Activated CD4-positive, alpha-beta memory T cell treated with anti-CD3 and anti-CD28 coated beads, Interleukin-2, amount 10 ng/mL, durations not matched to agents 7 days and 5 days (primary cell): ENCODE measurements around the gene FAM217B. TPM values are rescaled to one million over a fixed set of nuclear protein-coding genes. Genes with fewer than 3 reads are reported as not detected.

Source experiments
- CTCF ChIA-PET: fragments of 350-600 bp; sonication (Branson Sonifier 250); formaldehyde crosslinking; loops from one replicate; lab custom pipeline; 2021; ENCODE audit warnings: antibody characterized with exemption, inconsistent platforms; lab: Charles Lee
- POLR2A ChIA-PET: fragments of 350-600 bp; sonication (Branson Sonifier 250); formaldehyde crosslinking; loops from one replicate; lab custom pipeline; 2021; ENCODE audit warnings: antibody characterized with exemption; lab: Charles Lee
- DNase-seq: peaks from one replicate; pipeline ENCODE4 v3.0.0-alpha.2; 2020
- H3K27ac Mint-ChIP-seq: one replicate; pipeline ENCODE4 v1.8.0; 2021; ENCODE audit warnings: mild to moderate bottlenecking, mixed read lengths
- H3K27me3 Mint-ChIP-seq: one replicate; pipeline ENCODE4 v1.8.0; 2021; ENCODE audit warnings: mixed read lengths
- H3K36me3 Mint-ChIP-seq: one replicate; pipeline ENCODE4 v1.8.0; 2021; ENCODE audit warnings: low read depth, mixed read lengths
- H3K4me1 Mint-ChIP-seq: one replicate; pipeline ENCODE4 v1.8.0; 2021; ENCODE audit warnings: mixed read lengths
- H3K4me3 Mint-ChIP-seq: one replicate; pipeline ENCODE4 v1.8.0; 2021; ENCODE audit warnings: mild to moderate bottlenecking, mixed read lengths
- H3K9me3 Mint-ChIP-seq: one replicate; pipeline ENCODE4 v1.8.0; 2021; ENCODE audit warnings: mixed read lengths
- total RNA-seq, 2 experiments: library from RNA; stranded (reverse); gene quantifications; one replicate each; pipeline ENCODE4 v1.2.3, GENCODE V29; 2021

Gene FAM217B
- total RNA-seq, 2 experiments from 2014 or later = 26.5 to 27.4 TPM

DNA sequence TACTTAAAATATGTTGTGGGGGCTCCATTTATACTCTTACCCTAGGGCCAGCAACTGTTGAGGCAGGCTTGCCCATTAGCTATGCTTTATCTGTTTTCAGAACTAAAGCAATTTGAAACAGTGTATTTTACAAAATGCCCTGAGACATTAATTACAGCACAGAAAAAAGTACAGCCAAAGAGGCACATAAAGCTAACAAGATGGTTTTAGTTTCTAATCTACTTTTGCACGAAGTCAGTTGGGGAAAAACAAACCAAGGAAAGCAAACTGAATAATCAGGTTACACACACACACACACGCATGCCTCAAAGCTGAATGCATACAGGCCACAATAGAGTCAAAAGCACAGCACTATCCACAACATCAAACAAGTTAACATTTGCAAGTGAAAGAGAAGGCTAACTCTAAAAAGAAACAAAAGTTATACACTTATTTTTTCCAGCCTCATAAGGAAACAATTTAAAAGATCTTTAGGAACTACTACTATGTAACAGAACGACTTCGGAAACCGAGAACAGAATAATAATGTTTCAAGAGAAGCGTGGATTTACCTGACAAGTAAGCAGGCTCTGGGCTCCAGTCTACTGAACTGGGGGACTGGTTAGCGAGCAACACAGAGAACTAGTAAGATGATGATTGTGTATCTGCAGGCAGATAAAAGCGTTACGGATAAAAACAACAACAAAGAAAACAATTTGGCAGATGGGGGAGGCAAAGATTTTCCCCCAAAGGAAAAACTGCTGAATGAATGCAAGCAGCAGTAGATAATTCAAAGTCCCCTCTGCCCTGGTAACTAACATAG, 8.5 kb upstream of the FAM217B start:
- DNase-seq = no peak
- POLR2A ChIA-PET = interaction anchor here (1.1 kb wide), 1 partner anchor 9 kb away, joined by 7 read pairs; the partner anchor contains the start of genes FAM217B and PPP1R3D
- Mint-ChIP-seq H3K4me3 (peak overlapping the region; percentile 34), H3K36me3 (no peaks in the 10 kb centered on the region), H3K27me3 (peaks cover 2% of the 10 kb centered on the region), H3K27ac (no peak overlapping the region), H3K4me1 (peaks cover 10% of the 10 kb centered on the region), H3K9me3 (no peaks in the 10 kb centered on the region)
- CTCF ChIA-PET = interaction anchor here (0.8 to 1.5 kb wide), 4 partner anchors 9 to 24 kb away, joined by 3 to 11 read pairs (median 3); partner anchors contain the start of genes FAM217B and PPP1R3D

DNA sequence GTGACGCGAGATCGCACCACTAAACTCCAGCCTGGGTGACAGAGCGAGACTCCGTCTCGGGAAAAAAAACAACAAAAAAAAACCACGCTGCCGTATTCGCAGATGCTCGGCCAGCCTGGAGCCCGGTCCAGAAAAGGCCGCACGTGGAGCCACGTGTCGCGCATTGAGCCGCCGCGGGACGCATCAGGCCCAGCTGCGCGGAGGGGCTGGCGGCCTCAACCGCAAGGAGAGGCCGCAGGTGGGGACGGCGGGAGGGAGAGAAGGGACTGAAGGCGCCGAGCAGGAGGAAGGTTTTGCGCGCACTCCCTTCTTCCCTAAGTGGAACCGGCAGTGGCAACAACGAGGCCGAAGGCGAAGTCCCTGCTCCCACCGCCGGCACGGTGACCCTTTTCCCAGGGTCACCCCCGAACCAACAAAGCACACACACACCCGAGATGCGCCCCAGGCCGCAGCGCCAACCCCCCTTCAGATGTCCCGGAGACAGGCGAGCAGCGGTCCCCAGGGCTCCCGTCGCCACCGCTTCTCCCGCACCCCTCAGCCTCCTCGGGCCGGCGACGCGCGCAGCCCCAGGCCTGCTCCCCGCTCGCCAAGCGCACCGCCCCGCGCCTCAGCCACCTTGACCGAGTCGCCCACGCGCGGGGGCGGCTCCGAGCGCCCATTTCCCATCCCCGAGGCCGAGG, 7.4 kb upstream of the FAM217B start:
- Mint-ChIP-seq H3K4me3 (peak overlapping the region; percentile 70), H3K27ac (no peak overlapping the region), H3K9me3 (no peaks in the 10 kb centered on the region), H3K36me3 (no peaks in the 10 kb centered on the region), H3K27me3 (peaks cover 2% of the 10 kb centered on the region), H3K4me1 (peaks cover 16% of the 10 kb centered on the region)
- no peak for DNase-seq
- CTCF ChIA-PET = interaction anchor here (1.7 to 3.7 kb wide), 4 partner anchors 9 to 39 kb away, joined by 6 to 28 read pairs (median 18); no protein-coding TSS in a partner anchor
- POLR2A ChIA-PET = no interaction called here

DNA sequence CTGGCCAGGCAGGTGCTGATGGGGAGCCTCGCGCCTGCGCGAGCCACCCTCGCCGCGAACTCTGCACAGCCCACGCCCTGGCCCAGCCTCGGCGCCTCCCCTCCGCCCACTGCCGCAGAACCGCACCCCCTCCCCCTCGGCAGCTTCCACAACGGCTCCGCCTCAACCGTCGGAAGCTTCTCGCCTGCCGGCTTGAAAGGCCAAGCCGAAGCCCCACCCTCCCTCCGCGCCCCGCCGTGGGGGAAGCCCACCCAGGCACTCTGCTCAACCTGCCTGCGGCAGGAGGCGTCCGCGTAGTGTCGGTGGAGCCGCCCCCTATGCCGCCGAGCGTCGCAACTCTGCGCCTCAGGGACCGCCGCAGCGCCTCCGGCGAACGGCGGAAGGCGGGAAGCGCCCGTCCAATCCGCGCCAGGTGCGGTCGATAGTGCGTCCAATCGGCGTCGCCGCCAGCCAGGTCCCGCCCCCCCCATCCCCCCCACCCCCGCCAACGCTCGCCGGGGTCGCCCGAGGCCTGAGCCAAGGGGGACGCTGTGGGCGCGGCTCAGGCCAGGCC, 6.8 kb upstream of the FAM217B start, which contains the start of gene SYCP2:
SYCP2 (minus strand) TSS at position 342 of the 553 bp plus-strand sequence. CDS start 11,224 bp downstream, outside the sequence.
- peaks cover 22% of the 10 kb centered on the region for H3K4me1 Mint-ChIP-seq
- H3K4me3 Mint-ChIP-seq = peak within 1 kb of the TSS; percentile 70
- POLR2A ChIA-PET = interaction anchor here (1.0 to 2.7 kb wide), 3 partner anchors 13 to 123 kb away, joined by 3 to 11 read pairs (median 7); no protein-coding TSS in a partner anchor
- DNase-seq = peak; percentile 62
- CTCF ChIA-PET = interaction anchor here (1.1 to 3.7 kb wide), 12 partner anchors 9 to 186 kb away, joined by 3 to 28 read pairs (median 5); no protein-coding TSS in a partner anchor
- H3K27me3 Mint-ChIP-seq = peaks cover 2% of the 10 kb centered on the region
- peaks cover 5% of the 10 kb centered on the region for H3K36me3 Mint-ChIP-seq
- H3K27ac Mint-ChIP-seq = no peak within 1 kb of the TSS
- no peaks in the 10 kb centered on the region for H3K9me3 Mint-ChIP-seq

DNA sequence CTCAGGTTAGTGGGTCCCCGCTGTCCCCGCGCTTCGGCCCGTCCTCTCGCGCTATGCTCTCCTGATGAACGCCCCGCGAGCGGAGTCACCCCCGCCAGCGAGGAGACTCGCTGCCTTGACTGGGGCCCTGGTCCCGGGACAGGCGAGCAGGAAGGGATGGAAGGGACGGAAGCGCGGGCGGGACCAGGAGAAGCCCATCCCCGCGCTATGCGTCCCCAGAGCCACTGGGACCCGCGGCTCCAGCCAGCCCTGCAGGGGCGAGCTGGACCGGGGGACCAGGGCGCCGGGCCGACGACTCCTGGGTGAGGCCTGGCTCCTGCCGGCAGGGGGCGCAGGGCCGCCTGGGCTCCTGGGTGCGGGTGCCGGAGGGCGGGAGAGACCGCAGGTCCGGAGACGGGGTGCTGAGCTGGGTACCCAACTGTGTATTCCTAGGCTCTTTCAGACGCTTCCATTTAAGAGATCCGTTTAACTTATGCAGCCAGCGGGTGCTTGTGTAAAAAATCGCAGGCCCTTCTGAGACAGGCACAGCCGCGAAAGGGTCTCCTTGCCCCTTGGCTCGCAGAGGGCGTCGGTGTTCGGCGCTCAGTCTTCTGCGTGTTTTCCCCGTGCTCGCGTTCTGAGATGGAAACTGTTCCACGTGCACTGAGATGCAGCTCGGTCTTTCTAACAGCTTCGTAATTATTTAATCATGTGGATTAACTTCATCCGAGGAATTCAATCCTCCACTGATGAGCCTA, 6.2 kb upstream of the FAM217B start:
- Mint-ChIP-seq H3K9me3 (no peaks in the 10 kb centered on the region), H3K36me3 (peaks cover 10% of the 10 kb centered on the region), H3K27ac (no peak overlapping the region), H3K4me1 (peaks cover 28% of the 10 kb centered on the region), H3K4me3 (peak overlapping the region; percentile 70), H3K27me3 (peaks cover 2% of the 10 kb centered on the region)
- CTCF ChIA-PET = interaction anchor here (0.8 to 3.7 kb wide), 15 partner anchors 10 to 273 kb away, joined by 3 to 28 read pairs (median 4); no protein-coding TSS in a partner anchor
- peak; percentile 78 for DNase-seq
- POLR2A ChIA-PET = interaction anchor here (1.0 to 2.7 kb wide), 4 partner anchors 10 to 123 kb away, joined by 3 to 12 read pairs (median 9); no protein-coding TSS in a partner anchor

DNA sequence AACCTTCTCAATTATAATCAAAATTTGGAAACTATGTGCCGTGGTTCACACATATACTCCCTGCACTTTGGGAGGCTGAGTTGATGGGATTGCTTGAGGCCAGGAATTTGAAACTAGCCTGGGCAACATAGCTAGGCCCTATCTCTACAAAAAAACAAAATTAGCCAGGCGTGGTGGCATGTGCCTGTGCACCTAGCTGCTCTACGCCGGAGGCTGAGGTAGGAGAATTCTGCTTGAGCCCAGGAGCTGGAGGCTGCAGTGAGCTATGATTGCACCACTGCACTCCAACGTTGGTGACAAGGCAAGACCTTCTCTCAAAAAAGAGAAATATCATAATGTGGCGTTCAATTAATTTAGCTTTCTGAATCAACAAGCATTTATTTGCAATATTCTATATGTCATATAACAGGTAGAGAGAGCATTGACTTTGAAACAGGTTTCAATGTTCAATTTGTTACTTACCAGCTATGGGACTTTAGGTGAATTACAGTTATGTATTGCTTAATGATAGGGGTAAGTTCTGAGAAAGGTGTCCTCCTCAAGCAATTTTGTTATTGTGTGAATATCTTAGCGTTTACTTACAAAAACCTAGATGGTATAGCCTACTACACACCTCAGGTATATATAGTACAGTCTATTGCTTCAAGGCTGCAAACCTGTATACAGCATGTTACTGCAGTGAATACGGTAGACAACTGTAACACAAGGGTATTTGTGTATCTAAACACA, 4.6 kb upstream of the FAM217B start:
- Mint-ChIP-seq H3K4me3 (no peak overlapping the region), H3K27me3 (no peaks in the 10 kb centered on the region), H3K36me3 (peaks cover 10% of the 10 kb centered on the region), H3K9me3 (no peaks in the 10 kb centered on the region), H3K27ac (no peak overlapping the region), H3K4me1 (peaks cover 28% of the 10 kb centered on the region)
- ChIA-PET CTCF (interaction anchor here (1.0 to 3.7 kb wide), 6 partner anchors 9 to 271 kb away, joined by 6 to 28 read pairs (median 12); no protein-coding TSS in a partner anchor), POLR2A (interaction anchor here (2.5 to 2.7 kb wide), 2 partner anchors 9 to 13 kb away, joined by 11 to 12 read pairs; no protein-coding TSS in a partner anchor)
- no peak for DNase-seq

DNA sequence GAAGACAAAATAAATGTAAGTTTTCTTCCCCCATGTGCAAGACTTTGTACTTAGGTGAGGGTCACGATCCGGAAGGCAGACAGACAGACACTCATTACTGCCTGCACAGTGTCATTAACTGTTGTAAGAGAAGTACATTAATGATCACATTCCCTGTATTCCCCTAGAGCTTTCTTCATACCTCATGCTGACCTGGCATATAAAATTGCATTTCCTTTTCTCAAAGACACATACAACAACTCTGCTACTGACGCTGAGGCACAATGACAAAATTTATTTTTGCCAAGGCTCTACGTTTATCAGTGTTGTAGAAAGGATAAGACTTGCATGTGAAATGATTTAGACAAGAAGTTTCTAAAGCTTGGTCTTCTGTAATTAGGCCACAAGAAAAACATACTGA, 3.8 kb upstream of the FAM217B start:
- peaks cover 10% of the 10 kb centered on the region for H3K36me3 Mint-ChIP-seq
- peaks cover 34% of the 10 kb centered on the region for H3K4me1 Mint-ChIP-seq
- no peak for DNase-seq
- H3K27me3 Mint-ChIP-seq = no peaks in the 10 kb centered on the region
- no peak overlapping the region for H3K4me3 Mint-ChIP-seq
- ChIA-PET POLR2A (interaction anchor here (2.5 kb wide), 1 partner anchor 8 kb away, joined by 12 read pairs; no protein-coding TSS in a partner anchor), CTCF (interaction anchor here (0.6 to 3.7 kb wide), 3 partner anchors 8 to 1226 kb away, joined by 4 to 25 read pairs (median 7); no protein-coding TSS in a partner anchor)
- no peak overlapping the region for H3K27ac Mint-ChIP-seq
- H3K9me3 Mint-ChIP-seq = no peaks in the 10 kb centered on the region

DNA sequence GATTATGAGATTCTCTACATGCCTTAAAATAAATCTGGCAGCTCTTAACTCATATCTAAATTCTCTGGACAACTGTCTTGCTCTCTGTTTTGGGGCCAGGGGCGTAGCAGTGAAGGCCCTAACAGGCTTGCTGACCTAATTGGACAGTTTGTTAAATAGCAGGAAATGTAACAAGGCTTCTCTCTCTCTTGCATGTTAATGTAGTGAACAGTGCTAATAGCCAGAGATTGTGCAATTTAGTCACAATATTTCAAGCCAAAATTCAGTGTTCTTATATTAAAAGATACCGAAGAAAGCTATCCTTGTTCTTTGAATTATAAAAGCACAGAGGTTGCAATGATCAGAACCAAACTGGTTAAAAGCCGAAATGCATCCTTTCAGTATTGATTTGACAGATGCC, 3.0 kb upstream of the FAM217B start:
- POLR2A ChIA-PET = no interaction called here
- Mint-ChIP-seq H3K4me1 (peaks cover 35% of the 10 kb centered on the region), H3K27me3 (no peaks in the 10 kb centered on the region), H3K9me3 (no peaks in the 10 kb centered on the region), H3K4me3 (no peak overlapping the region), H3K27ac (no peak overlapping the region), H3K36me3 (peaks cover 11% of the 10 kb centered on the region)
- CTCF ChIA-PET = interaction anchor here (1.0 to 2.1 kb wide), 2 partner anchors 10 to 18 kb away, joined by 5 to 7 read pairs; no protein-coding TSS in a partner anchor
- DNase-seq = no peak

DNA sequence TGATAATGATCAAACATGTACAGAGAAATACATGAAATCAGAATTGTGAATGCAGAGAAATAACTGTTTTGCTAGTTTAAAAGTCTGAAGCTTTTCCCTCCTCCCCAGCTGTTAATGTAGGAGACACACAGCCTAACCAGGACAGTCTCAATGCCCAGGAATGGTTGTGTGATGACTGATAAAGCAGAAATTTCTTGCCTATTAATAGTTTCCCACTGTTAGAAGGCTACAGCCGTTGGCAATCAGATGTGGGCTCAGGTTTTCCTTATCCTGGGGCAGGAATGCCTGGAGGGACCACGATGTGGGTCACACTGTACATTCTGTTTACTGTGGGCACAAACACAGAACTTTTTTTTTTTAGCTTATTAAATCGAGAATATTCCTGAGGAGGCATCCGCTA, 2.0 kb upstream of the FAM217B start:
- DNase-seq = no peak
- CTCF ChIA-PET = interaction anchor here (0.7 to 3.4 kb wide), 2 partner anchors 11 to 17 kb away, joined by 3 to 39 read pairs; no protein-coding TSS in a partner anchor
- peaks cover 14% of the 10 kb centered on the region for H3K36me3 Mint-ChIP-seq
- POLR2A ChIA-PET = interaction anchor here (1.5 kb wide), 1 partner anchor 10 kb away, joined by 5 read pairs; no protein-coding TSS in a partner anchor
- peaks cover 38% of the 10 kb centered on the region for H3K4me1 Mint-ChIP-seq
- H3K27me3 Mint-ChIP-seq = no peaks in the 10 kb centered on the region
- H3K4me3 Mint-ChIP-seq = peak overlapping the region; percentile 80
- no peaks in the 10 kb centered on the region for H3K9me3 Mint-ChIP-seq
- H3K27ac Mint-ChIP-seq = no peak overlapping the region

DNA sequence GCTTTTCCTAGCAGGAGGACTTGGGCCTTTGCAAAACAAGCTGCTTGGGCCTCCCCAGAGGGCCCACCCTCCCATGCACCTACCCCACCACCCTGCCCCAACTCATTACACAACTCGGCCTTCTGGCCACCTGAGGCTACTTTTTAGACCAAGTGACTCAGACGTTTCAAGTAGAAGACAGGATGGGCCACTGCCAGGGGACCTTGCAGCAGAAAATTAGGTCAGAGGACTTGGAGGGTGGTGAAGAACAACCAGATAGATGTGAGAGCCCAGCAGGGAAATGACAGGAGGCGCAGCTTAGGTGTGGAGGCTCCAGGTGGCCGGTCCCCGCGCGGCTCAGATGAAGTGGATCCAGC, 1.5 kb upstream of the FAM217B start:
- POLR2A ChIA-PET = interaction anchor here (0.8 to 1.5 kb wide), 2 partner anchors 9 to 18 kb away, joined by 3 to 5 read pairs; no protein-coding TSS in a partner anchor

DNA sequence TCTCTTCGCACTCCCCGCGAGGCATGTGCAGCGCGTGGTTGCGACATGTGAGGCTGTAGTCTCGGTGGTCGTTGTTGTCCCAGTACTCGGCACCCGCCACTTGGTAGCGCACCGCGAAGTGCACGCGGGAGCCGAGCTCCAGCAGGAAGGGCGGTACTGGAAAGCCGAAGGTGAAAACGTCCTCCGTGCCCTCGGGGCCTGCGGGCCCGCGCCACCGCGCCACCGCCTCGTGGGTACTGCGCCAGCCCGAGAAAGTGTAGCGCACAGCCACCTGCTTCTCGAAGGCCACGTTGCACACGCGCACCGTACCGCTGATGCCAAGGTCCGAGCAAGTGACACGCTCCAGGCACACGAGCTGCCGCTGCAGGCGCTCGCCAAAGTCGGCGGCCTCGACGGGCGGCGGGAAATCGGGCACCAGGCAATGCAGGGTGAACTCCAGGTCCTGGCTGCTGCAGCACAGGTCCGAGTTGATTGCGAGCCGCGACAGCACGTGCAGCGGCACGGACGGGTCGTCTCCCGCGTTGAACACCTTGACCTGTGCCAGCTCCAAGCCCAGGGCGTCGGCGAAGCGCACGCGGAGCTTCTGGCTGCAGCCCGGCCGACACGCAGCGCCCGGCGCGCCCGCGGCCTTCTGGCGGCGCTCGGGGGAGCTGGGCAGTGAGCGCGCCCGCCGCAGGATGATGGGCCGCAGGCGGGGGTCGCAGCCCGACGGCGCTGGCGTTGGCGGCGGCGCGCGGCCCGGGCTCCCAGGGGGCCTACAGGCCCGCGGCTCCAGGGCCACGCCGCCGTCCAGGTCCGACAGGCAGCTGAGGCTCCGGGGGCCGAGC, 924 bp upstream of the FAM217B start:
- ChIA-PET POLR2A (interaction anchor here (0.8 to 3.6 kb wide), 6 partner anchors 8 to 118 kb away, joined by 3 to 40 read pairs (median 4); no protein-coding TSS in a partner anchor), CTCF (interaction anchor here (0.7 to 3.4 kb wide), 6 partner anchors 8 to 118 kb away, joined by 3 to 39 read pairs (median 7); no protein-coding TSS in a partner anchor)
- peaks cover 36% of the 10 kb centered on the region for H3K4me1 Mint-ChIP-seq
- no peaks in the 10 kb centered on the region for H3K27me3 Mint-ChIP-seq
- peaks cover 19% of the 10 kb centered on the region for H3K36me3 Mint-ChIP-seq
- H3K9me3 Mint-ChIP-seq = no peaks in the 10 kb centered on the region
- H3K4me3 Mint-ChIP-seq = peak overlapping the region; percentile 89
- DNase-seq = no peak
- H3K27ac Mint-ChIP-seq = peak overlapping the region; percentile 67

More for the DNA sequence above, 1.5 kb upstream of the FAM217B start:
- CTCF ChIA-PET = interaction anchor here (0.7 to 3.4 kb wide), 2 partner anchors 11 to 16 kb away, joined by 3 to 39 read pairs; no protein-coding TSS in a partner anchor
- H3K27ac Mint-ChIP-seq = peak overlapping the region; percentile 67
- no peaks in the 10 kb centered on the region for H3K9me3 Mint-ChIP-seq
- H3K4me1 Mint-ChIP-seq = peaks cover 38% of the 10 kb centered on the region
- H3K4me3 Mint-ChIP-seq = peak overlapping the region; percentile 80
- no peaks in the 10 kb centered on the region for H3K27me3 Mint-ChIP-seq
- peaks cover 14% of the 10 kb centered on the region for H3K36me3 Mint-ChIP-seq
- no peak for DNase-seq
